ENCODE measurements around the gene PDE4B.
"Not testable (repeated sequence)": the region's sequence is repeated elsewhere in the genome, so short reads cannot be mapped to it uniquely, and the experiment has no call there.

GRCh38 chr1:66411449-66411848, 618.8 kb downstream of the PDE4B start:
- TF ChIP-seq CTCF, POLR2A (IDR thresholded peaks at IDR 0.05): not testable (repeated sequence)
